ENCODE measurements around the gene RNF34.
"Not testable (repeated sequence)": the region's sequence is repeated elsewhere in the genome, so short reads cannot be mapped to it uniquely, and the experiment has no call there.

RNF34 gene

GRCh38 chr12:121399391-121400331 is at the start of gene RNF34:
Gene RNF34 (plus strand): TSS chr12:121400118. CDS start chr12:121400213, 95 bp downstream.
- peak; percentile 97 for DNase-seq (ENCODE audit: low read depth in 2 of 2)

- peak; percentile 74 to 83 for DNase-seq (ENCODE audit: low read depth in 2 of 2)
These were observed 47.9 kb upstream of the RNF34 start, which contains the start of gene ANAPC5 for GRCh38 chr12:121351820-121352681. Gene ANAPC5 (minus strand): TSS chr12:121352411. CDS start chr12:121352340, 71 bp downstream.

- no peak for DNase-seq (ENCODE audit: low read depth in 2 of 2)
These were observed 47.3 kb upstream of the RNF34 start for GRCh38 chr12:121352682-121353018.

- DNase-seq (ENCODE audit: low read depth in 2 of 2): no peak
These were observed 44.1 kb upstream of the RNF34 start for GRCh38 chr12:121355818-121356217.

- no peak for DNase-seq (ENCODE audit: low read depth in 2 of 2)
These were observed 43.3 kb upstream of the RNF34 start for GRCh38 chr12:121356657-121357056.

- DNase-seq (ENCODE audit: low read depth in 2 of 2): no peak
These were observed 42.6 kb upstream of the RNF34 start for GRCh38 chr12:121357331-121357730.

- no peak for DNase-seq (ENCODE audit: low read depth in 2 of 2)
These were observed 41.8 kb upstream of the RNF34 start for GRCh38 chr12:121358073-121358472.

- no peak for DNase-seq (ENCODE audit: low read depth in 2 of 2)
These were observed 35.2 kb upstream of the RNF34 start for GRCh38 chr12:121364683-121365121.

GRCh38 chr12:121365416-121366062 is 34.4 kb upstream of the RNF34 start:
- DNase-seq (ENCODE audit: low read depth in 2 of 2): no peak

GRCh38 chr12:121366063-121366459 is 33.9 kb upstream of the RNF34 start:
- no peak for DNase-seq (ENCODE audit: low read depth in 2 of 2)

- no peak for DNase-seq (ENCODE audit: low read depth in 2 of 2)
These were observed 28.5 kb upstream of the RNF34 start for GRCh38 chr12:121371404-121371803.

- DNase-seq (ENCODE audit: low read depth in 2 of 2): no peak
These were observed 26.2 kb upstream of the RNF34 start for GRCh38 chr12:121373755-121374154.

GRCh38 chr12:121374336-121374735 is 25.6 kb upstream of the RNF34 start:
- not testable (repeated sequence) for DNase-seq (ENCODE audit: low read depth in 2 of 2)

- DNase-seq (ENCODE audit: low read depth in 2 of 2): not testable (repeated sequence)
These were observed 24.9 kb upstream of the RNF34 start for GRCh38 chr12:121374945-121375584.

- no peak for DNase-seq (ENCODE audit: low read depth in 2 of 2)
These were observed 22.9 kb upstream of the RNF34 start for GRCh38 chr12:121376754-121377697.

- no peak for DNase-seq (ENCODE audit: low read depth in 2 of 2)
These were observed 21.2 kb upstream of the RNF34 start for GRCh38 chr12:121378736-121379135.

GRCh38 chr12:121379945-121380344 is 20.0 kb upstream of the RNF34 start:
- DNase-seq (ENCODE audit: low read depth in 2 of 2): no peak

GRCh38 chr12:121383601-121384021 is 16.3 kb upstream of the RNF34 start:
- no peak for DNase-seq (ENCODE audit: low read depth in 2 of 2)

GRCh38 chr12:121384891-121385290 is 15.0 kb upstream of the RNF34 start:
- DNase-seq (ENCODE audit: low read depth in 2 of 2): not testable (repeated sequence)

GRCh38 chr12:121388421-121388981 is 11.4 kb upstream of the RNF34 start:
- no peak for DNase-seq (ENCODE audit: low read depth in 2 of 2)
